Gastrocnemius medialis (tissue), 4 donors: ENCODE data around the gene QSOX2. TPM values are rescaled to one million over a fixed set of nuclear protein-coding genes. Genes with fewer than 3 reads are reported as not detected.

Experiments used
- ATAC-seq, 2 donors: fragments of 150-250 bp; one replicate each; pipeline ENCODE4 v1.9.1; 2016
- DNase-seq, 2 donors: peaks; one replicate each; pipeline ENCODE4 v3.0.0-alpha.2; 2019
- H3K27ac ChIP-seq, 4 donors: fragments of 200-600 bp; sonication (generic); 1 replicate in 1 of 4; 2 replicates in 3 of 4; pipeline ENCODE4 v1.5.1; 2016 to 2018; ENCODE audit warnings: mild to moderate bottlenecking in 2 of 4, moderate library complexity in 1 of 4
- H3K27me3 ChIP-seq, 3 donors: fragments of 200-600 bp; sonication (generic) in 2 of 3; 1 replicate in 1 of 3; 2 replicates in 2 of 3; pipeline versions ENCODE4 v1.5.1 to v1.6.0; 2016 to 2019; ENCODE audit warnings: mild to moderate bottlenecking in 1 of 3, moderate library complexity in 1 of 3
- H3K36me3 ChIP-seq, 2 donors: fragments of 200-600 bp; sonication (generic) in 1 of 2; one replicate each; pipeline ENCODE4 v1.5.1; 2017 to 2018
- H3K4me1 ChIP-seq, 2 donors: fragments of 200-600 bp; sonication (generic) in 1 of 2; one replicate each; pipeline ENCODE4 v1.5.1; 2016 to 2017; ENCODE audit warnings: mild to moderate bottlenecking in 2 of 2
- H3K4me3 ChIP-seq, 4 donors: fragments of 200-600 bp; sonication (generic) in 3 of 4; 1 replicate in 1 of 4; 2 replicates in 3 of 4; pipeline ENCODE4 v1.5.1; 2016 to 2019; ENCODE audit warnings: mild to moderate bottlenecking in 2 of 4
- H3K9me3 ChIP-seq, 3 donors: fragments of 200-600 bp; sonication (generic) in 2 of 3; 1 replicate in 1 of 3; 2 replicates in 2 of 3; pipeline ENCODE4 v1.5.1; 2016 to 2019
- POLR2A ChIP-seq, 2 donors: fragments of 450-650 bp; IDR thresholded peaks; one replicate each; pipeline ENCODE4 v1.6.1; 2017; ENCODE audit warnings: antibody characterized with exemption in 2 of 2, mild to moderate bottlenecking in 2 of 2, moderate library complexity in 2 of 2
- in situ Hi-C, 4 donors: fragments of 200-750 bp; cut with MboI; loops; one replicate each; pipeline versions ENCODE4 v1.15.0 to v1.8.0; 2017; ENCODE audit warnings: low sequenced_read_pairs in 4 of 4
- intact Hi-C: fragments of 100-400 bp; cut with DNase I; formaldehyde crosslinking; loops from one replicate; pipeline ENCODE4 v1.15.1; 2023; ENCODE audit warnings: low total_unique reads
- total RNA-seq, 4 donors: library from RNA; depleted of rRNA; stranded (reverse); fragments of >200 nt; gene quantifications; one replicate each; pipeline versions ENCODE4 v1.1.0 to v1.2.3, GENCODE V29; 2016
- TF ChIP-seq, protein P1 (sequence below), 5 experiments: fragments of 450-650 bp in 3 of 5; fragments of 200-600 bp in 2 of 5; sonication (generic) in 2 of 5; IDR thresholded peaks in 4 of 5; conservative IDR thresholded peaks in 1 of 5; 1 replicate in 4 of 5; 2 replicates in 1 of 5; pipeline ENCODE4 v1.5.1; 2016 to 2019; ENCODE audit warnings: antibody characterized with exemption in 5 of 5, mild to moderate bottlenecking in 3 of 5, moderate library complexity in 3 of 5

The QSOX2 gene
- total RNA-seq, 4 donors from 2014 or later: 3.3 to 5.8 (median 5.2) TPM

DNA sequence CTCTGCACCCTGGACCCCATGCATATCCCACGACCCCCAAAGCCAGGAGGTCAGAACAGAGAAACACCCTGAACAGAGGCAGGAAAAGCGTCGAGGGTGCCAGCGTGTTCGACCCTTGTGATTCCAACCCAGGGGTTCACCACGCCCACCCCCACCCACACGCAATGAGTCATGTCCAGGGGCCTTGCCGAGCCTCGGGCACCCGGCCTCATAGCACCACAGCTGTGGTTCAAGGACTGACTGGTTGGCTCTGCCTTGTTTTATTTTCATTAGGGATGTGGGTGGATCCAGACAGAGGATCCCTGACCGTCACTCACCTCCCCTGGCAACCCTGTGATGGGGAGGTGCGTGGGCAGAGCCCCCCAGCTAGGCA is 9.5 kb upstream of the QSOX2 start:
- H3K4me1 ChIP-seq: no peaks in the 10 kb centered on the region
- no peak overlapping the region for H3K4me3 ChIP-seq
- no peaks in the 10 kb centered on the region for H3K9me3 ChIP-seq
- ATAC-seq (no peak), DNase-seq (no peak)
- no peaks in the 10 kb centered on the region for H3K36me3 ChIP-seq
- TF ChIP-seq, protein P1, sequence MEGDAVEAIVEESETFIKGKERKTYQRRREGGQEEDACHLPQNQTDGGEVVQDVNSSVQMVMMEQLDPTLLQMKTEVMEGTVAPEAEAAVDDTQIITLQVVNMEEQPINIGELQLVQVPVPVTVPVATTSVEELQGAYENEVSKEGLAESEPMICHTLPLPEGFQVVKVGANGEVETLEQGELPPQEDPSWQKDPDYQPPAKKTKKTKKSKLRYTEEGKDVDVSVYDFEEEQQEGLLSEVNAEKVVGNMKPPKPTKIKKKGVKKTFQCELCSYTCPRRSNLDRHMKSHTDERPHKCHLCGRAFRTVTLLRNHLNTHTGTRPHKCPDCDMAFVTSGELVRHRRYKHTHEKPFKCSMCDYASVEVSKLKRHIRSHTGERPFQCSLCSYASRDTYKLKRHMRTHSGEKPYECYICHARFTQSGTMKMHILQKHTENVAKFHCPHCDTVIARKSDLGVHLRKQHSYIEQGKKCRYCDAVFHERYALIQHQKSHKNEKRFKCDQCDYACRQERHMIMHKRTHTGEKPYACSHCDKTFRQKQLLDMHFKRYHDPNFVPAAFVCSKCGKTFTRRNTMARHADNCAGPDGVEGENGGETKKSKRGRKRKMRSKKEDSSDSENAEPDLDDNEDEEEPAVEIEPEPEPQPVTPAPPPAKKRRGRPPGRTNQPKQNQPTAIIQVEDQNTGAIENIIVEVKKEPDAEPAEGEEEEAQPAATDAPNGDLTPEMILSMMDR (IDR thresholded peaks at IDR 0.05 in 4 of 5, conservative IDR thresholded peaks at IDR 0.05 in 1 of 5): no peak
- no peak for TF ChIP-seq POLR2A (IDR thresholded peaks at IDR 0.05)
- in situ Hi-C loops (no loop called here), intact Hi-C loops (no loop called here)
- no peak overlapping the region for H3K27ac ChIP-seq
- H3K27me3 ChIP-seq: peaks cover 13 to 39% (median 24%) of the 10 kb centered on the region in 3 donors

DNA sequence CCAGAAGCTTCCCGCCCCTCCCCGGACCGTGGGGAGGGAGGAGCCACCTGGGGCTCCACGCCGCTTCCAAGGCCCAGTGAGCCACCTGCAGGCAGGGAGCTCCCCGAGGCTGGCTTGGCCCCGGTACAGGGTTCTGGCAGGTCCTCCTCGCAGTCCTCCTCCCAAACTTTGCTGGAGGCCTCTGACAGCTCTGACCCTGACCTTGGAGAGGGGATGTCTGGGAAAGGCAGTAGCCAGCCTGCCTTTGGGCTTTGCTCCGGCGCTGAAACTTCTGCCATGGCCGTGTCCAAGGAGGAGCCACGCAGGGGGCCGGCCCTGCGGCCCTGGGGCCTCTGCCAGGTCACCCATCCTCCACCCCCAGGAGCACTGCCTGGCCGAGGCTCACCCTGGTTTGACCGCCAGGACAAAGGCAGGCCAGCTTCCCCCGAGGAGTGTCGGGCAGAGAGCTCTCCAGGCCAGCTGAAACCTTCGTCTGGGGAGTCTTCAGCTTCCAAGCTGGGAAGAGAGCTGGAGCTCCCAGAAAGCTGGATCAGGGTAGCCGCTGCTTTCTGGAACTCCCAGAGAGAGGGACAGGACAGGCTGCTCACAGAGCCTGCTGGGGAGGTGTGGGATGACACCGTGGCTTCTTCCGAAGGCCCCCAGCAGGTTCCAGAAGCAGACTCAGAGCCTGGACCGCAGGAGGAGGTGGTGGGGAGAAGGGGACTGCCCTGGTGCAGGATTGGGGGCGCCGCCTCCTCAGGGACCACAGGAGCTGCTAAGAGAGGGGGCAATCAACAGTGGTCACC is 9.0 kb upstream of the QSOX2 start:
- DNase-seq (no peak), ATAC-seq (no peak)
- Histone ChIP-seq H3K9me3 (no peaks in the 10 kb centered on the region), H3K27ac (no peak overlapping the region), H3K27me3 (peaks cover 13 to 39% (median 24%) of the 10 kb centered on the region in 3 donors), H3K4me1 (no peaks in the 10 kb centered on the region), H3K4me3 (no peak overlapping the region), H3K36me3 (no peaks in the 10 kb centered on the region)
- intact Hi-C loops: no loop called here
- in situ Hi-C loops: no loop called here
- TF ChIP-seq, protein P1 (IDR thresholded peaks at IDR 0.05 in 4 of 5, conservative IDR thresholded peaks at IDR 0.05 in 1 of 5): no peak
- TF ChIP-seq POLR2A (IDR thresholded peaks at IDR 0.05): no peak

DNA sequence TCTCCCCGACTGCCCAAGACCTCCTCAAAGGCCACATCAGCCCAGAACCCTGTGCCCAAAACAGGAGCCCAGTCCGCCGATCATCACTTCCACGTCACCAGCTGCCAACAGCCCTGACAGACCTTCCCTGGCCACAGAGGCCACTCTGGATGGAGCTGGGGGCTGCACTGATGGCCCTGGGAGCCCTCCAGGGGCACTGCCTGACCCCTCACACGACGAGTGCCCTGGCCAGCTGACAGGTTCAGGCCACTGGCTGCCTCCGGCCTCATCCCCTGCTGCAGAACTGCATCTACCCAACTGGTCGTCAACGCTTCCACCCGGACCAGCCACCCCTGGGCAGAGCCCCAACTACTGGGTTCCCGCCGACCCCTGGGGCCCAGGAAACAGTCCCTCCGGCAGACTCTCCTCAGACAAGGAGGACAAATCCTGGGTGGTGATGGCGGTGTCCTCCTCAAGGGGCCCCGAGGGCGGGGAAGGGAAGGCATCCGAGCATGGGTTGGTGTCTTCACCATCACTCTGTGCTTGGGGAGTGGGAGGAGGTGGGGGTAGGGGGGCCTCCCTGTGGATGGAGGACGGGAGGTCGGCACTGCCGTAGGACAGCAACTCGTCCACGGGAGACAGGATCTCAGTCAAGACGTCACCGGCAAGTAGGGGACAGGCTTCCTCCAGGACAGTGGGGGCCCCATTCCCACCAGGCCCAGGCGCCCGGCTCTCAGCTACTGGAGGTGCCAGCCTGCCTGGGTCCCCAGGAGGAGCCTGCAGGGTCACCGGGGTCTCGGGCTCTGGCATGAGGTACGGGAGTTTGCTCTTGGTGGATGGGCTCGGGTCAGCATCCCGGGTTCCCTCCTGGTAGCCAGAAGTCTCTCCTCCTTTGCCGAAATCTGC is 7.9 kb upstream of the QSOX2 start:
- in situ Hi-C loops (no loop called here), intact Hi-C loops (no loop called here)
- H3K4me1 ChIP-seq: no peaks in the 10 kb centered on the region
- H3K27ac ChIP-seq: no peak overlapping the region
- peaks cover 13 to 39% (median 24%) of the 10 kb centered on the region in 3 donors for H3K27me3 ChIP-seq
- H3K36me3 ChIP-seq: no peaks in the 10 kb centered on the region
- ATAC-seq (no peak), DNase-seq (no peak)
- H3K4me3 ChIP-seq: no peak overlapping the region
- no peaks in the 10 kb centered on the region for H3K9me3 ChIP-seq
- TF ChIP-seq POLR2A (IDR thresholded peaks at IDR 0.05): no peak
- TF ChIP-seq, protein P1 (IDR thresholded peaks at IDR 0.05 in 4 of 5, conservative IDR thresholded peaks at IDR 0.05 in 1 of 5): no peak

DNA sequence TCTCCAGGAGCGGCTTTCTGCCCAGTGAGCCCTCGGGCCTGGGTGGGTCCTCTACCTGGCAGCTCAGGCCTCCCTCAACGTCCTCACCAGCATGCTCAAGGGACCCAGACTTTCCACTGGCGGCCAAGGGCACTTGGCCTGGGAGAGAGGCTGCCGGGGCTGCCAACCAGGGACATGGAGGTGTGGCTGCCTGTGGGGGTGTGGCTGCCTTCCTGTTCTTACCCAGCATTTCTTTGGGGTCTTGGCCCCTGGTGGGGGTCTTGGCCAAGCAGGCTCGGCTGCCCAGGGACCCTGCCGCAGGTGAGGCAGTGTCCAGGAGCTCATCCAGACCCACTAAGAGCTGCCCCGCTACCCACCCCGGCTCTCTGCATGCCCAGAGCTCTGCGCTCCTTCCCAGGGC is 7.2 kb upstream of the QSOX2 start:
- TF ChIP-seq POLR2A (IDR thresholded peaks at IDR 0.05): no peak
- TF ChIP-seq, protein P1 (IDR thresholded peaks at IDR 0.05 in 4 of 5, conservative IDR thresholded peaks at IDR 0.05 in 1 of 5): no peak
- Histone ChIP-seq H3K4me3 (no peak overlapping the region), H3K27me3 (peaks cover 13 to 37% (median 24%) of the 10 kb centered on the region in 3 donors), H3K9me3 (no peaks in the 10 kb centered on the region), H3K27ac (no peak overlapping the region), H3K4me1 (no peaks in the 10 kb centered on the region), H3K36me3 (no peaks in the 10 kb centered on the region)
- intact Hi-C loops: no loop called here
- in situ Hi-C loops: no loop called here
- ATAC-seq: no peak
- DNase-seq: no peak
